Adrenal gland (tissue), 12 donors: ENCODE measurements around the gene MFAP3. TPM values are rescaled to one million over a fixed set of nuclear protein-coding genes. Genes with fewer than 3 reads are reported as not detected.

Experiments used
- DNase-seq, 7 donors: peaks; one replicate each; pipeline ENCODE4 v3.0.0-alpha.2; 2019 to 2020
- H3K27ac ChIP-seq, 5 donors: fragments of 200-600 bp; sonication (generic) in 4 of 5; 1 replicate in 3 of 5; 2 replicates in 2 of 5; pipeline versions ENCODE4 v1.5.1 to v1.8.0; 2016 to 2020; ENCODE audit warnings: mild to moderate bottlenecking in 1 of 5
- H3K27me3 ChIP-seq: fragments of 200-600 bp; 2 replicates; pipeline ENCODE4 v1.8.0; 2021
- H3K36me3 ChIP-seq, 2 donors: fragments of 200-600 bp; replicated peaks in 1 of 2; 1 replicate in 1 of 2; 2 replicates in 1 of 2; pipeline versions ENCODE4 v1.5.1 to v1.8.0; 2018 to 2022
- H3K4me1 ChIP-seq, 2 donors: fragments of 200-600 bp; replicated peaks in 1 of 2; 1 replicate in 1 of 2; 2 replicates in 1 of 2; pipeline versions ENCODE4 v1.5.1 to v1.8.0; 2018 to 2021
- H3K4me3 ChIP-seq, 4 donors: fragments of 200-600 bp; sonication (generic) in 3 of 4; one replicate each; pipeline ENCODE4 v1.5.1; 2016 to 2018
- H3K9me3 ChIP-seq, 3 donors: fragments of 200-600 bp; sonication (generic) in 1 of 3; replicated peaks in 1 of 3; 1 replicate in 2 of 3; 2 replicates in 1 of 3; pipeline versions ENCODE4 v1.5.1 to v1.8.0; 2016 to 2021
- CTCF ChIP-seq, 6 experiments: fragments of 450-650 bp in 4 of 6; fragments of 200-600 bp in 2 of 6; sonication (generic) in 1 of 6; IDR thresholded peaks; 1 replicate in 5 of 6; 2 replicates in 1 of 6; pipeline versions ENCODE4 v1.5.1 to v1.8.0; 2016 to 2021; ENCODE audit warnings: antibody characterized with exemption in 6 of 6, mild to moderate bottlenecking in 2 of 6, moderate library complexity in 1 of 6
- POLR2A ChIP-seq, 2 donors: fragments of 450-650 bp; IDR thresholded peaks; one replicate each; pipeline ENCODE4 v1.6.1; 2017; ENCODE audit warnings: antibody characterized with exemption in 2 of 2, mild to moderate bottlenecking in 2 of 2, moderate library complexity in 1 of 2
- WGBS, 4 donors: extraction: QIAGEN DNeasy Blood & Tissue Kit in 2 of 4; methylation state at CpG; one replicate each; pipeline versions ENCODE4 v1.1.5 to v1.1.7; 2013 to 2017; 5-methylcytosine and 5-hydroxymethylcytosine counted together
- intact Hi-C, 2 donors: fragments of 100-400 bp; cut with DNase I; formaldehyde crosslinking; loops; one replicate each; pipeline versions ENCODE4 v1.14.1 to v1.15.0; 2022 to 2023
- polyA plus RNA-seq, 3 donors: library from polyadenylated mRNA; stranded (reverse); fragments of 200-250 nt in 2 of 3; fragments of 350-450 nt in 1 of 3; fragmentation: Illumina TruSeq in 1 of 3; extraction: RNeasy Lipid Tissue Mini Kit (QIAGEN cat#74804) in 1 of 3; gene quantifications; one replicate each; pipeline ENCODE4 v1.2.3, GENCODE V29; 2013 to 2014
- total RNA-seq, 9 donors: library from RNA; depleted of rRNA in 4 of 9; stranded (reverse); fragments of >200 nt in 4 of 9; fragments of 120-200 nt in 1 of 9; fragmentation: NEBNext Ultra II Directional in 1 of 9; extraction: Animal tissue kit (Norgen Biotek cat#: 25700) in 1 of 9; gene quantifications; one replicate each; pipeline versions ENCODE4 v1.1.0 to v1.2.4, GENCODE V29; 2013 to 2023
- donor health status: healthy with polysubstance abuse.
- donor health status: Bipolar disorder and iron deficiency.
- donor health status: DM: yes; HTN: yes; CAD: no.
- donor health status: DM: no; HTN: no; CAD: no.
- donor health status: DM: no; HTN: no; CAD: no.
- donor health status: DM: yes; HTN: yes; CAD: no.

MFAP3 gene
- total and polyA plus RNA-seq, 12 donors = 1.4 to 55.4 (median 29.0) TPM

GRCh38 chr5:154025951-154026350, 12.8 kb upstream of the MFAP3 start:
- intact Hi-C loops = no loop called here
- no peak for DNase-seq
- Histone ChIP-seq H3K4me1 (no peaks in the 10 kb centered on the region), H3K27me3 (no peaks in the 10 kb centered on the region), H3K4me3 (no peak overlapping the region), H3K9me3 (no peaks in the 10 kb centered on the region), H3K27ac (no peak overlapping the region), H3K36me3 (peaks cover 0 to 24% of the 10 kb centered on the region in 2 donors)
- no peak for TF ChIP-seq CTCF (IDR thresholded peaks at IDR 0.05)
- TF ChIP-seq POLR2A (IDR thresholded peaks at IDR 0.05) = no peak

GRCh38 chr5:154031937-154032489, 6.8 kb upstream of the MFAP3 start:
- 87 to 91% (median 90%) methylated on average over 2 of the region's 2 CpGs for WGBS, 4 donors
- TF ChIP-seq POLR2A (IDR thresholded peaks at IDR 0.05) (no peak), CTCF (IDR thresholded peaks at IDR 0.05) (no peak)
- Histone ChIP-seq H3K27ac (no peak overlapping the region), H3K27me3 (no peaks in the 10 kb centered on the region), H3K4me3 (no peak overlapping the region), H3K9me3 (no peaks in the 10 kb centered on the region), H3K4me1 (peaks cover 0 to 4% of the 10 kb centered on the region in 2 donors), H3K36me3 (peaks cover 0 to 7% of the 10 kb centered on the region in 2 donors)
- no peak for DNase-seq
- intact Hi-C loops = no loop called here

- Histone ChIP-seq H3K4me3 (no peak overlapping the region), H3K9me3 (no peaks in the 10 kb centered on the region), H3K27me3 (no peaks in the 10 kb centered on the region), H3K4me1 (peaks cover 7 to 23% of the 10 kb centered on the region in 2 donors), H3K27ac (no peak overlapping the region), H3K36me3 (no peaks in the 10 kb centered on the region)
- TF ChIP-seq POLR2A (IDR thresholded peaks at IDR 0.05) (no peak), CTCF (IDR thresholded peaks at IDR 0.05) (no peak)
- no peak for DNase-seq
- 93 to 99% (median 96%) methylated on average over 3 of the region's 3 CpGs for WGBS, 4 donors
- intact Hi-C loops = no loop called here
Observed at GRCh38 chr5:154034944-154035343, 3.8 kb upstream of the MFAP3 start.

- no peak for TF ChIP-seq CTCF (IDR thresholded peaks at IDR 0.05)
- TF ChIP-seq POLR2A (IDR thresholded peaks at IDR 0.05) = no peak
- peak overlapping the region; percentile 1 to 91 (median 80) for H3K27ac ChIP-seq
- no peaks in the 10 kb centered on the region for H3K27me3 ChIP-seq
- intact Hi-C loops = no loop called here
- H3K36me3 ChIP-seq = no peaks in the 10 kb centered on the region
- DNase-seq = peak in 4 of 7 donors; percentile 13 to 23 (median 20)
- peaks cover 12 to 41% of the 10 kb centered on the region in 2 donors for H3K4me1 ChIP-seq
- peak overlapping the region; percentile 33 to 91 (median 70) for H3K4me3 ChIP-seq
- H3K9me3 ChIP-seq = no peaks in the 10 kb centered on the region
- 0 to 1% (median 1%) methylated on average over 15 to 22 of the region's 22 CpGs for WGBS, 4 donors
Observed at GRCh38 chr5:154038261-154038706, 483 bp upstream of the MFAP3 start.
